Nucleus accumbens (tissue), 56 donors: ENCODE results near the gene CACNA1D.

Experiments used
- DNase-seq, 56 donors: peaks; one replicate each; lab custom pipeline; 2025; lab: John Stamatoyannopoulos, UW

CACNA1D gene

DNA sequence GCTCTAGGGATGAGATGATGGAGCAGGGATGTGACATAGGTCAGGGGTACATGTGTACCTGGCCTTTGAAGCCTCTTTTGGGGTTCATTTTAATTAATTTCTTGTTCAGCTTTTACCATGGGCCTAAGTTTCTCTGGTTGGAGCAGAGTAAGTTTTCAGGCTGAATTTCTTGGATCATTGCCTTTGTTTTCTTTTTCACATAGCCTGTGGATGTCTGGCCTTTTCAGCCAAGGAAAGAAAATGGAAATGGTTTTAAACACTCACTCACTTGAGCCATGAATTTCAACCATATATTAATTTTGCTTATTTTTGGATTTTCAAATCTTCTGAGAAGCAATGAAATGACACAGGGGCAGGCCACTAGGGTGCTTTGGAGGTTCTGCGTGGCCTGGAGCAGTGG, 30.2 kb downstream of the CACNA1D start:
- DNase-seq = no peak

DNA sequence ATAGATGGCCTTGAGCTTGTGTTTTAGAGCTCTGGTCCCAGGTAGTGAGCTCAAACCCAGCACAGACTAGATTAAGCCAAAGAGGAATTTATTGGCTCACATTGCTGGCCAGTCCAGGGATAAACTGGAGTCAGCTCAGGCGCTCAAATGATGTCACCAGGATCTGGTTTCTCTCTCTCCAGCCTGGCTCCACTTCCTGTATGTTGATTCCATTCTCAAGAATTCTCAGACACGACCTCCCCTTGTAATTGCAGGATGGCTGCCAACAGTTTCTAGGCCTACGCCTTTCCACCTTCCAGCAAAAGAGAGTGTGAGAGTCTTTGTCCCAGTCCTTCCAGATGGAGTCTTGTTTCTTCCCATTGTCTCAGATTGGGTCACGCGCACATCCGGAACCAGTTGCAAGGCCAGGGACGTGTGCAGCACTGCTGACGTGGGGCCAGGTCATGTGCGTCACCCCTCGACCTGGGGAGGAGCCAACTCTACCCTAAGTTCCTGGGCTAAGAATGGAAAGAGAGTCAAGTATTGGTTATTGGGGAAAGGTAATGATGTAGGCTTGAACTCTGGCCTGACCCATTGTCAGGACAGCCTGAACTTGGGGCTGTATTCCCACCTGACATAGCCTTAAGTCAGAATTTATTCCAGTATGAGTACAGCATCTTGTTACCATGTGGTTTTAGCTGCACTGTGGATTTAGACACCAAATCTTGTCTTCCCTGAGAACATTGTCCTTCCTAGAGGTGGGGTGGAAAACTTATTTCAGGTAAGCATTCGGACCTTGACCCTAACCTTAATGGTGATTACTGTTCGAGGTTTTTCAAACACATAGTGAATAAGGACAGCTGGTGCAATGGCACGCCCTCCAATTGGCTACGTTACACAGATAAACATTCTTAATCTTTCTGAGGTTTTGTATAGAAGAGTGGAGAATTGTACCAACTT, 31.6 kb downstream of the CACNA1D start:
- DNase-seq = no peak

DNA sequence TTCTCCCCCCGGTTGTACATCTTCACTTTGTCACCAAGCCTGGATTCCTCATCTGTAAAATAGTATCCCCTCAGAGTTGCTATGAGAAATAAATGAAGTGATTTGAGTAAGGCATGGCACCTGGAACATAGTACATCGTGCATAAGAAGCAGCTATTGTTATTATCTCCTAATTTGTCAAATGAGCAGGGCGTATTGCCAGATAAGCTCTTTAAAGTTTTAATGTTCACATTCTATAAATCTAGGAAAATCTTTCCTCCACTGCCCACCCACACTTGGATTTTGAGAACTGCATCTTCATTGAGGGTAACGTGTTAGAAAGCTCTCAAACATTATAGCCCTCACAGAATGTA, 32.3 kb downstream of the CACNA1D start:
- DNase-seq = no peak

DNA sequence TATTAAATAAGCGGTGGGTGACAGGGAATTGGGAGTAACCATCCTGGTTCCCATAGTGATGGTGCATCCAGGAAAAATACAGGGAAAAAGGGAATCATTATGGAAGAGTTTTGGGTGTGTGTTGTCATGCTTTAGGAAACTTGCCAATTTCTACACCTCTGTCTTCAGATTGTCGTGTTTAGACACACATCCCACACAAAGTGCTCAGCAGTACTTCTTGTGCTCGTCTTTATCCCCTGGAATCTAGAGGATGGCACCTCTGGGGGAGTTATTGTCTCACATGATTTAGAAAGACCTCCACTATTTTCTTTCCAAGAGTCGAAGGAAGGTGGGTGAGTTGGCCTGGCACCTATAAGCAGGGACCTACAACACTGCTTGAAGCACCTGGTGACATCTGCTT, 35.8 kb downstream of the CACNA1D start:
- DNase-seq = peak in 3 of 56 donors; percentile 6 to 23 (median 8)

DNA sequence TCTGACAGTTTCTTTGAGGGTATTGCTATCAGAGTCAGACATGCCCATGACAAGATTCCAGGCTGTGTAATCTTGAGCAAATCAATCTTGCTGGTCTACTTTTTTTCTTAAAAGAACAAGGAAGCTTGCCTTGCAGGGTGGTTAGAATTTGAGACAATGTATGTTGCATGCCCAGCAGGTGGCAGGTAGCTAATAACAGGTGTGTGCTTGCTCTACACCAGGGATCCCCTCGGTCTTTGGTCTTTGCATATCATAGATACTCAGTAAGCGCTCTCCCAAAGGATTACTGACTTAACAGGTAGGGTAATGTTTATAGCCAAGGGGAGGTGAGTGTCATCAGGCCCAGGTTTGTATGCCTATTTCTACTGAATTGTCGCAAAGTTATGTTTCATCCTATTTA, 37.3 kb downstream of the CACNA1D start:
- no peak for DNase-seq

DNA sequence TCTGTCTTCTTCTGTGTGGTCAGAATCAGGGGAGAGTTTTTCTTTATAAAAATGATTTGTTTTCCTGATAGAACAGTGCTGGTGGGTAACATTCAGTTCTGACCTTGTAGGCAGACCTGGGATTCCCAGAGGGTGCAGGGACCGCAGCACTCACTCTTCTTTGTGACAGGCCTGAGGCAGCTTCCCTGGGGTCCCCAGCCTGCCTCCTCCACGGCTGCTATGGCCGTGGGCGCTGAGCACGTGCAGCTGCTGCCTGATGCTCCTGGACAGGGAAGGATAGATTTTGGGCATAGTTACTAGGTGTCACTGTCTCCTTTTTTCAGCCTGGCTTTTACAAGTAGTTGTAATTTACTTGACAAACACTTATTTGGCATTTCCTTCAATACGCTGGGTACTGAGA, 39.1 kb downstream of the CACNA1D start:
- DNase-seq = no peak

DNA sequence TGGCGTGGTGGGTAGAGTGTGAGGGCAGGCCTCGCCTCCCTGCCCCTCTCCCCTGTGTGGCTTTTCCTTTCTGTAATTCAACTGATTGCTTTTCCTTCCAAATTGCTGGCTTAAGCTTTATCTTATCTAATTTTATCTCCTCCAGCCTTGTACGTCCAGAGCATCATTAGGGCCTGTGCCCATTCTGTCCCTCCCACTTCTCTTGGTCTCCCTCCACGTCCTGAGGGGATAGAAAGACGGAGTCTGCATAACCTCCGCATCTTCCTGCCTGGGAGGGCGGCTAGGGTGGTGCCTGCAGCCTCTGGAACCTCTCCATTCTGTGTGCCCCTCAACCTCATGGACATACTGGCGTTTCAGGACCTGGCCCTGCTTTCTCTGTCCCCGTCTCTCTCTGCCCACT, 39.8 kb downstream of the CACNA1D start:
- DNase-seq = no peak

DNA sequence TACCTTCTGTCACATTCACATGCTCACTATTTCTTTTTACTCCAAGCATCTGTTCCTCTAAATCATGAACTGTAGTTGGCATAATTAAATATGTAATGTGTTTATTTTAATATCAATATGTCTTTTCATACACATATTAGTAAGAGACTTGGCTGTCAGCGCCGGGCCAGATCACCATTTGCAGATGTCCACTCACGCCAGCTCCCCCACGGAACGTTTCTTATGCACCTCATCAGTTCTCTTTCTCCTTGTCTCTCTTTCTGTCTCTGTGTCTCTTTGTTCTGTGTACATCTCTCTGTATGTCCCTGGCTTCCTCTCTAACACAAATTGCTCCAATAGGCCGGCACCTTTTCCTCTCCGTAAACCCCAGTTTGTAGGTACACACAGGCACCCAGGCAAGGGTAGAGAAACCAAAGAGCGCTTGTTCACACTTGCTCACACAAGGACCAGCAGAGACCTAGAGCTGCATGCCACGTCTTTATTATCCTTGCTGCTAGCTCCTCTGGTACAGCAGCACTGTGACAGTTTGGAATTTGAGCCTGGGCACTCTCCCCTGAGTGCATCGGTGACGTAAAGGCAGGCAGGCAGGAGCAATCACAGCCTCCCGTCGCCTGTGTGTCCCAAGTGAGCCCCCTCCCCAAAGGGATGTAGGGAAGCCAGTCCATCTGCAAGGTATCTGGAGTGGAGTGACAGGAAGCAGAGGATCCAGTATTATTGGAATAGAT, 40.4 kb downstream of the CACNA1D start:
- no peak for DNase-seq

DNA sequence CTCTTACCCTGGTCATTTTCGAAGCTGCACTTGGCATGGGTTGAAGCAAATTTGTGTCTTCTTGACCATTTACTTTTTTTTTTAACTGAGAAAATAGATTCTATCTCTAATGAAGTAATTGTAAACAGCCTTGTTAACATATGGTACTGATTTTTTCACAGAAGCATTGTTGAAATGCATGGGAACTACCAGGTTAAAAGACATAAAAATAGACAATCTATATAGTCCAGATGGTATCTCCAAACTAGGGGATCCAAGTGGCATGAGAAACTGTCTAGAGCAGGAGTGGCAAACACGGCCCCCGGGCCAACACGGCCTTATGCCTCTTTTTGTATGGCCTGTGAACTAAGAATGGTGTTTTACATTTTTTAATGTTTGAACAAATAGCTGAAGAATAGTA, 41.9 kb downstream of the CACNA1D start:
- DNase-seq = no peak

DNA sequence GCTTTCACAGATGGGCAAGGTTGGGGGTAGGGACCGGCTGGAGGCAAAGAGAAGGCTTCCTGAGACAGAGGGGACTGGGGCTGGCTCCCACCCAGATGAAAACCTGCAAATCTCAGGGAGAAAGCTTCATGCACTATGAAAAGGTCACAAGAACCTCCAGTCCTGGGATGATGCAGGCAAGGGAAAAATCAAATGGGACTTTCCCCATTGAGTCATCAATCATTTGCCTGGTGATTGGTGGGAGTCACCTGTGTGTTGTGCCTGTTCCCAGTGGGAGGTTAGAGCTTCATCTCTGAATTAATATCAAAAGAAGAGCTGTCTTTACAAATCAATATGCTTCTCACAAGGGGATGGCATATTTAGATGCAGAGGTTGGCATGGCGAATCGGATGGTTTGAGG, 49.9 kb downstream of the CACNA1D start:
- no peak for DNase-seq

DNA sequence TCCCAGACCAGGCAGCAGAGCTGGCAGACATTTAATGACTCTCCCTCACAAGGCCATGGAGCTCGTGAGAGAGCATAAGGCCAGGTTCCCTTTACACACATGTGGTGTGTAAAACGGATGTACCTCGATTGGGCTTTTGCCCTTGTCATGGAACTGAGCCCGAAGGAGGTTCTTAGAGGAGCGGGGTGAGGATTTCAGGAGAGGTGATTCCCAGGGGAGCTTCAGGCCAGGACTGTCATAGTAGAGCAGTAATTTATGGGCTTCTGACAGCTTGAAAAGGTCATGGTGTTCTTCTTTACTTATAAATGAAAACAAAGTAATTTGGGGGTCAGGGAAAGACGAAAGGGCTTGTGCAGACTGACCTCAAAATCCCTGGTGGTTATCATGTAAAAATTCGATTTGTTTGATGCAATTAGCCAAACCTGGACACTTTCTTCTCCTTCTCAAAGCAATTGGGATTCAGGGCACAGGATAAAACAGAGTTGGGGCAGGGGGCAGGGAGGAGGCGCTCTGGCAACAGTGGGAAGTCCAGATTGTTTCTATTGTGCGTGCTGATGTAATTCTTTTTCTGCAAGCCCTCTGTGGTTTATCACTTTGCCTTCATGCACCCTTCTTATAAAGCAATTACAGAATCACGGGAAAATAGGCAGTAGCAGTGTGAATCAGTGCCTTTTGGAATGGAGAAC, 51.0 kb downstream of the CACNA1D start:
- DNase-seq = no peak

DNA sequence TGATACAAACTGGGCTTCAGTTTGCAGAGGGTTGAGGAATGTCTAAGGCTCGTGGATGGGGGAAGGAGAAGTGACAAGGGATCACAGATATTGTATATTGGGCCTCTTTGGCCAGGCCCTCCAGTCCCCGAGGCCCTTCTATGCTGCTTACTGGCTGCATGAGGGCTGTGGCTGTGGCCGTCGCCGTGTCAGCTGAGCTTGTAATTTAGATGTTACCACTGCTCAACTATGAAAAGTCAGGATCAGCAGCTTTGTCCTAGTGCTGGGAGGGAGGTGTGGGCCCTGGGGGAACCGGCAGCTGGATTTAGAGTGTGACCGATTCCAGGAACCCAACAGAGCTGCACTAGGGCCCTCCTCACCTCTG, 51.6 kb downstream of the CACNA1D start:
- DNase-seq = no peak

DNA sequence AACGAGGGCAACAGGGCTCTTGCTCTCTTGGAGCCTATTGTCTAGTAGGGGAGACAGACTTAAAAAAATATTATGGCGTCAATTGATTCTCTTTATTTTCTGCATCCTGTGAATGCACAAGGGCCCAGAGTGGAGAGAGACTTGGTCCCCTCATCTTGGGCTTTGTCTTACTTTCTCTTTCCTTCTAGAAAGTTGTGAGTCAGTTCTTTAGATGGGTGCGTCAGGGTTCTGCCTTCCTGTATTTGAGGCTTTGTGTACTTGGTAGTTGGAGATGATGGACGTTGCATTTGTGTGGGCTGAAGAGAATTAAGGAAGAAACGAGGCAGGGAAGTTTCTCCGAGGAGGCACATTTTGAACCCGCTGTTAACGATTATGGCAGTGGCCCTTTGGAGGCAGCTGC, 52.9 kb downstream of the CACNA1D start:
- no peak for DNase-seq

DNA sequence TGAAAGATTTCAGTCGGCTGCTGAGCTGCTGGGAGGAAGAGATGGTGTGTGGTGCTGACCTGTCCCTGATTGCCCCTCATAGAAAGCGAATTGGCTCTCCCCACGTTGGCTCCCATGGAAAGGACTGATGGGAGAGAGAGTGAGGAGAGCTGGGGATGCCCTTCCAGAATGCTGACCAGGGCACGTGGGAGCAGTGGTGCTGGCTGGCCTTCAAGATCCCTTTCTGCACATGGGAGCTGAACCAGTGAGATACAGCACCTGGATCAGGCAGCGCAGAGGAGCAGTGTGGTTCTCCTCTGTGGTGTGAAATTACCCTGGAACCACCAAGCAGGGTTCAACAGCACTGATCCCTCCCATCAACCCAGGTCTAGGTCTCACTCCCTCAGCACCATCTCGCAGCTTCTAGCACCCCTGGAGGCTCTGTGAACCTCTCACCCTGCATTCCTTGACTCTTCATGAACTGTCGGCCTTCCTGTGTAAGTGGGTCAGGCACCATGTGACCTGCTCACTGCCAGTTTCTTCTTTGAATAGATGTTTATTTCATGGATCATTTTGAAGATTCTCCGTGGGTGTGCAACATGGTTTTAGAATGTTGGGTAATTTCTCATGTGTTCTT, 55.7 kb downstream of the CACNA1D start:
- no peak for DNase-seq

DNA sequence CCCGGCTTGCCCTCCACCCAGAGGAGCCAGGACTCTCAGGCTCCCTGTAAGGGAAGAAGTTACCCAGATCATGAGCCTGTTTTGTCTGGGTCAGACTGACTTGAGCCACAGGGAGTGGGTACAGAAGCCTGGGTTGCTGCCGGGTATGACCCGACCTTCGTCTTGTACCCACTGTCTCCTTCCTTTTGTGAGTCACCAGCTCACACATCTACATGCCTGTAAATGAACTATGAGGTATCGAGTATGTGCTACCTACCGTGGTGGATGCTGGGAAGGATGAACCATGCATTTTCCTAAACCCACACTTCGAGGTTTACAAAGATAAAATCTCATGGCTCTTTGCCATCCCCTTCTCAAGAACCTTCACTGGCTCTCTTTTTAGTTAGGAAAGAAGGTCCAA, 56.9 kb downstream of the CACNA1D start:
- DNase-seq = no peak

DNA sequence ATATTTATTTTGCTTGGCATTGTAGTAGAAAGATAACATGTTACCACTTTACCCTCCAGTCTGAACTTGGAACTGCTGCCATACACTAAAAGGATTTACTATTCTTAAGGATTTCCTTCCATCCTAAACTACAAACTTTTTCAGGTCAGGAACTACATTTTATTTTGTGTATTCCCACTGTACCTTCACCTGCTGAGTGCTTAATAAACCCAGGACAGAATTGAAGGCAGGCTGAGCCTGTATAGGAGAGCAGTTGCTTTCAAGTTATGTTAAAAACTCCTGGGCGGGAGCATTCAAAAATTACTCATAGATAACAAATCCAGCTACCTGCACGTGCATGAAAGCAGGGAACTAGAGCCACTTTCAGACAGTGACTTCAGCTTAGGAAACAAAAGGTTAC, 58.3 kb downstream of the CACNA1D start:
- no peak for DNase-seq

DNA sequence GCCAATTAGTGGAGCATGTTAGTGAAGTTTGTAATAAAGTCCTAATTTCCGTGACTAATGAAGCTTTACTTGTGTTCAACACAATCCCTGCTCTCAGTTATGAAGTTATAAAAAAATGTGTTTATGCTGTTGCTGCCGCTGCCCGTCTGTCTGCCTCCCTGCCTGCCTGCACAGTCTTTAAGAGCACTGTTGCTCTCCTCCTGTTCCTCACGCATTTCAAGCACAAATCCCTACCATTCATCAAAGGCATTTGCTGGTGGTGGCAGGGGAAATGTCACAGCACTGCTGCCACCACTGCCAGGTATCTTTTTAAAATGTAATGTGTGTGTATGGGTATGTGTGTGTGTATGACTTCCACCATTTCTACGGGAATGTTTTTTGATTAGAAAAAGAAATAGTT, 58.8 kb downstream of the CACNA1D start:
- DNase-seq = no peak

DNA sequence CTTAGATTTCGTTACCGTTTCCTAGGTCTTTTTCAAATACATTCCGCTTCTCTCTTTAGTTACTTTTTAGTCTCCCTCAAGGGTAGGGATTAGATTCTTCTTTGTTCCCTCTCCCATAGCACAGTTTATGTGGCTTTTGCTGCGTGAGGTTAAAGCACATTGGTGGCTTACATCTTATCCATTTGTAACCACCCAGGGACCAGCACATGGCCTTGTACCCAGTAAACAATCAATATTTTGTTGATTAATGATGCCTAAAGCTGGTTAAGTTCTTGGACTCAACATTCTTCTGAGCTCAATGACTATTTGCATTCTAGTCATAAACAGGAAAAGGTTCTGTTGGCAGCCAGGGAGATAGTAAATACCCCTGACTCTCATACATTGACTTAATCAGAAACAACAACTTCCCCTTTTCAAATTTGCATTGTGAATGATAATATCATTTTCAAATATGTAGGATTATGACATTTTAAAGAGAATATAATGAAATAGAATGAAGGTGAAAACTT, 60.2 kb downstream of the CACNA1D start:
- no peak for DNase-seq

DNA sequence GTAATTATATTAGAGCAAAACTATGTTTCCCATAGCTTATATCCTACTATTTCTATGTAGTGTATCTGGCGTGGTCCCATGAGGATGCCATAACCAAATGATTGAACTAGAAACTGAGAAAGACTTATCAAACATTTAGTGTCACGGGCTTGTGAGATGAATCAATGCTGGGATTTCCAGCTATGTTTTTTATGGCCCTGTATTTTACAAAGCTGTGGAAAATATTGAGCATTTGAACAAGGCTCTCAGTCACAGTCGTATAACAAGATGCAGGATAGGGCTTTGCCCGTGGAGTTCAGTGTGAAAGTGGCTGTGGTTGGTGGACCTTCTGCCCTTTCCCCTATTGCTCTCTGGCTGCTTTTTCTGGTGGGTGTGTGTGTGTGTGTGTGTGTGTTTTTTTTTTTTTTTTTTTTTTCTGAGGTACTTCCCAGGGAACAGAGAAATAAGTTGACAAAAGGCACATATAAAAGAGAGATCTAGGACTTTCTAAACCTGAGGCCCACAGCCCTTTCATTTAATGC, 60.7 kb downstream of the CACNA1D start:
- DNase-seq = no peak

DNA sequence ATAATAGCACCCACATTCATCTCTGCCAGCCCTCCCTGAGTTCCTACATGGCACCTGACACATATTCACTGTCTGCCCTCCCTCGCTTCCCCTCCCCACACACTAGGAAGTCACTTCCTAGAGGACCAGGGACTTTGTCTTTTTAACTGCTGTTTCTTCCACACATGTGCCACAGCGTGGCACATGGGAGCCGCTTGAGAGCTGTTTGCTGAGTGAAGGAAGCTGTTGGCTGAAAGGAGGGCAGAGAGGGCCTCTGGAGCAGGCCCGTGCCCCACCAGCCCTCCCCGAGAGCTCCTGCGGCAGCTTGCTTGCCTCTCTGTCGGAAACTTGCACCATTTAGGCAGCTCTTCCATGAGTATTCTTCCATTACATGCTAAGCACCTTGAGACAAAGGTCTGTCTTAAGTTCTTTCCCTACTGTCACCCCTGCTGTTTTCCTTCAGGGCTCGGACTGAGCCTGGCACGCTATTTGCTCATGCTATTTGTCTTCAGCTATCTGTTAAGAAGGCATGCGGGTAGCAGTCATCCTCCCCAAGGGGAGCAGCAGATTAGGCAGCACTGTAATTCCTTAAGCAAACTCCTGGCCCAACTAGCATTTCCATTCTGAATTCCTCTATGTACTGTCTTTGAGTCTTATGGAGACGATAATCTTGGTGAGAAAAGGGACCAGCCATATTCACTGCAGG, 72.2 kb downstream of the CACNA1D start:
- DNase-seq = no peak
